Activated T-cell treated with anti-CD3 and anti-CD28 coated beads, Interleukin-2, amount 50 U/mL, for 1 hour (primary cell): ENCODE results near the gene DHRSX.

Source experiments
- DNase-seq: peaks from one replicate; pipeline ENCODE4 v3.0.0-alpha.2; 2020

Gene DHRSX

DNA sequence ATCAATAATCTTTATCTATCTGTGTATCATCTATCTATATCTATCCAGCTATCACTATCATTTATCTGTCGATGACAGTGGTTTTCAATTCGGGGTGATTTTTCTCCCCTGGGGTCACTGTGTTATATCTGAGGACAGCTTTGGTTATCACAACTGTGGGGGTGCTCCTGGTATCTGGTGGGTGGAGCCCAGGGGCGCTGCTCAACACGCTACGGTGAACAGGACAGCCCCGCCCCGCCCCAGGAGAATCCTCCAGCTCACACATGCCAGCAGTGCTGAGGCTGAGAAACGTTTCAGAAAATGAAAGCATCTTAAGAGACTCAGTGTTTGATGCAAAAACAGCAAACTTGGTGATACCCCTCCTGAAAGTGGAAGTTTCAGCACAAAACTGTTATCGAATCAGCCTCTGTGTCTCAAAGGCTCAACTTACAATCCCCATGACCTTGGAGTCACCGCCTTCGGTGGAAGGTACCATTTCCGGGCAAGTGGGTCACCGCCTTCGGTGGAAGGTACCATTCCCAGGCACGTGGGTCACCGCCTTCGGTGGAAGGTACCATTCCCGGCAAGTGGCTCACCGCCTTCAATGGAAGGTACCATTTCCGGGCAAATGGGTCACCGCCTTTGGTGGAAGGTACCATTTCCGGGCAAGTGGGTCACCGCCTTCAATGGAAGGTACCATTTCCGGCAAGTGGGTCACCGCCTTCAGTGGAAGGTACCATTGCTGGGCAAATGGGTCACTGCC lies 315.3 kb downstream of the DHRSX start:
- DNase-seq = no peak

DNA sequence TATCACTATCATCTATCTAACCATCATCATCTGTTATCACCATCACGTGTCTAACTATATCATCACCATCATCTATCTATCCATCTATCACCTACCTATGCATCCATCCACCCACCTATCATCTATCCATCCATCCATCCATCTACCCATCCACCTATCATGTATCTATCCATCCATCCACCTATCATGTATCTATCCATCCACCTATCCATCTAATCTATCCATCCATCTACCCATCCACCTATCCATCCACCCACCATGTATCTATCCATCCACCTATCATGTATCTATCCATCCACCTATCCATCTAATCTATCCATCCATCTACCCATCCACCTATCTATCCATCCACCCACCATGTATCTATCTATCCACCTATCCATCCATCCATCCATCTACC lies 316.7 kb downstream of the DHRSX start:
- DNase-seq = no peak

DNA sequence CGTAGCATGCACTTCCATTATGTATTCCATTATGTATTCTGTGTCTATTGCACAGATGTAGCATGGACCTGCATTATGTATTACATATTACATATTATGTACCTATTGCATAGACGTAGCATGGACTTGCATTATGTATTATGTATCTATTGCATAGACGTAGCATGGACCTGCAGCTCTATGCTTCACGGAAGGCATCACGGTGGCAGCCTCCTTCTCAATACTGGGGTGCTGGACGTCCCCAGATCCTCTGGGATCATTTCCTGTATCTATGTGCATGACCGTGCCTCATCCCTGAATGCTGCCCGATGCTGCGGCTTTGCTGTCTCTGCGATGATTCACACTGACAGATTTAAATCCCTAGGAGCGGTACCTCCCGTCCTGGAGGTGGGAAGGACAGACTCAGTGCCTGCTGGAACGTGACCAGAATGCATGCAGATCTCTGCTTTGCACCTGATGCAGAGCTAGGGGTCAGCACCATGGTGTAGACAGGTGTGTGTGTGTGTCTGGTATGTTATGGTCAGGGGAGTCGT lies 317.5 kb downstream of the DHRSX start:
- no peak for DNase-seq

GRCh38 chrX:2177541-2177940 lies 323.2 kb downstream of the DHRSX start:
- DNase-seq = no peak

DNA sequence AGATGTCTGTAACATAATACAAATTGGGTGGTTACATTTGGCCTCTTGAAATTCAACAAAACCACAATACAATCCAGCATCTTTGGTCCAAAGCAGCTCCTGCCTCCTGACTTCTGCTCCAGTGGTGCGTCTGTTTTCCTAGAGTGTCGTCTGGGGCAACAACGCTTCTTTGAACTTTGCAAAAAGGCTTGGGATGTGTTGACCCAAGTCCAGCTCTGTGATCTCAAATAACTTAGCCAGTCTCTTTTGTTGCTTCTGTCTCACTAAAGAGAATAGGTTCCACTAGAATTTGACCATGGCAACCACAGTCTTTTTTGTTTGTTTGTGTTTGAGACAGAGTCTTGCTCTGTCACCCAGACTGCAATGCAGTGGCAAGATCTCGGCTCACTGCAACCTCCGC lies 324.0 kb downstream of the DHRSX start:
- DNase-seq = no peak

DNA sequence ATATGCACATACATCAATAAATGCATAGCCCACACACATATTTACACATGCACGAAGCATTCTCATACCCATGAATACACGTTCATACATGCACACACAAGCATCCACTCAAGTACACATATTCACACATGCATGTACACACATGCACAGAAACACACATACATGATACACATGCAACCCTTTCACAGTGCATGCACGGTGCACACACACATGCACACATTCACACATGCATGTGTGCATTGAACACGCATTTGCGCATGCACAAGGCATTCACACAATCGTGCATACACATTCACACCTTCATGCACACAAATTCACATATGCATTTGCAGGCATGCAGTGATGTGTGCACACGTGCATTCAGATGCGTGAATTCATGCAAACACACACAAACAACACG lies 324.5 kb downstream of the DHRSX start:
- DNase-seq = no peak

DNA sequence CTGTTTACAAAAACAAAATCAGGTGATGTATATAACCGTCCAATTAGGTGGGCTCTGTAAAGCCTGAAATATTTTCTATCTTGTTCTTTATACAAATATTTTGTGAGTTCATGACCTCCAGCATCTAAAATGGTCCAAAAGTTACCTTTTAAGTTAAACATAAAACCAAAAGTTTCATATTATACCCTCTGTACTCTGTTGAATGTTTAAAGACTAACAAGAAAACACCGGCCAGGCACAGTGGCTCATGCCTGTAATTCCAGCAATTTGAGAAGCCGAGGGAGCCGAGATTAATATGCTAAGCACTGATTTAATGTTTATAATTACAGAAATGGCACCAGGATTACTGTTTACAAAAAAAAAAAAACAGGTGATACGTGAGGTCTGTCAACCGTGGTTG lies 328.4 kb downstream of the DHRSX start:
- DNase-seq = no peak
